Loucy (cell line): ENCODE measurements around the gene FRRS1.

Experiments
- CTCF ChIP-seq: fragments of 200-600 bp; sonication (generic); conservative IDR thresholded peaks from 2 replicates; pipeline ENCODE4 v1.5.1; 2014; ENCODE audit warnings: mild to moderate bottlenecking, antibody characterized with exemption, low read length
- EZH2phosphoT487 ChIP-seq: fragments of 200-600 bp; IDR thresholded peaks from 2 replicates; pipeline ENCODE4 v1.6.1; 2018; ENCODE audit warnings: antibody characterized with exemption, mild to moderate bottlenecking, moderate library complexity, borderline replicate concordance

DNA sequence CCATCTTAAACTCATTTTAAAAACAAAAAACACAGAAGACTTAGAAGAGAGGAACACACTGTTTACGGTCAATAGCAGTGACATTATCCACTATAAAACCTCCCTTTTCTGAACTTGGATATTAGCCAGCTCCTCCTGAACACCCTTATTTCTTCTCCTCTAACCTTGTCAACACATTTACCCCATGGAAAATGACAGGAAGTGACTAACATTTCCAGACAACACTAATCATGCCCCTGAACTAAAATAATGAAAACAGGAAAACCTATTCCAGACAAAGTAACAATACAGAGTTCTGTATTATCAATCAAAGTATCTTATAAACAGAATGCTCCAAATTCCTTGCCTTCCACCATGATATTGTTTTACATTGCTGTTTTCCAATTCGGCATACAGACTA is 75.3 kb downstream of the FRRS1 start:
- TF ChIP-seq CTCF (no peak), EZH2phosphoT487 (no peak)
